Activated T-cell treated with anti-CD3 and anti-CD28 coated beads, Interleukin-2, amount 50 U/mL, for 4 hours (primary cell): ENCODE results near the gene KNTC1. TPM values are rescaled to one million over a fixed set of nuclear protein-coding genes. Genes with fewer than 3 reads are reported as not detected.
"Not testable (repeated sequence)": the region's sequence is repeated elsewhere in the genome, so short reads cannot be mapped to it uniquely, and the experiment has no call there.

Experiments used
- ATAC-seq, 2 donors: fragments of 200-7000 bp; cut with Tn5 transposase; one replicate each; pipeline ENCODE4 v1.10.0; 2021
- DNase-seq: peaks from one replicate; pipeline ENCODE4 v3.0.0-alpha.2; 2020
- H3K27me3 Mint-ChIP-seq: one replicate; pipeline ENCODE4 v1.8.0; 2021; ENCODE audit warnings: low read depth, mixed read lengths
- H3K36me3 Mint-ChIP-seq: one replicate; pipeline ENCODE4 v1.8.0; 2022; ENCODE audit warnings: mixed read lengths; ENCODE audit not compliant: insufficient read depth
- H3K4me1 Mint-ChIP-seq: one replicate; pipeline ENCODE4 v1.8.0; 2021; ENCODE audit warnings: low read depth, mixed read lengths
- H3K4me3 Mint-ChIP-seq: one replicate; pipeline ENCODE4 v1.8.0; 2021; ENCODE audit warnings: mild to moderate bottlenecking, moderate library complexity, mixed read lengths
- H3K9me3 Mint-ChIP-seq: one replicate; pipeline ENCODE4 v1.8.0; 2021; ENCODE audit warnings: mixed read lengths
- total RNA-seq, 3 donors: library from RNA; stranded (reverse); gene quantifications; one replicate each; pipeline ENCODE4 v1.2.1, GENCODE V29; 2021

KNTC1 gene, protein sequence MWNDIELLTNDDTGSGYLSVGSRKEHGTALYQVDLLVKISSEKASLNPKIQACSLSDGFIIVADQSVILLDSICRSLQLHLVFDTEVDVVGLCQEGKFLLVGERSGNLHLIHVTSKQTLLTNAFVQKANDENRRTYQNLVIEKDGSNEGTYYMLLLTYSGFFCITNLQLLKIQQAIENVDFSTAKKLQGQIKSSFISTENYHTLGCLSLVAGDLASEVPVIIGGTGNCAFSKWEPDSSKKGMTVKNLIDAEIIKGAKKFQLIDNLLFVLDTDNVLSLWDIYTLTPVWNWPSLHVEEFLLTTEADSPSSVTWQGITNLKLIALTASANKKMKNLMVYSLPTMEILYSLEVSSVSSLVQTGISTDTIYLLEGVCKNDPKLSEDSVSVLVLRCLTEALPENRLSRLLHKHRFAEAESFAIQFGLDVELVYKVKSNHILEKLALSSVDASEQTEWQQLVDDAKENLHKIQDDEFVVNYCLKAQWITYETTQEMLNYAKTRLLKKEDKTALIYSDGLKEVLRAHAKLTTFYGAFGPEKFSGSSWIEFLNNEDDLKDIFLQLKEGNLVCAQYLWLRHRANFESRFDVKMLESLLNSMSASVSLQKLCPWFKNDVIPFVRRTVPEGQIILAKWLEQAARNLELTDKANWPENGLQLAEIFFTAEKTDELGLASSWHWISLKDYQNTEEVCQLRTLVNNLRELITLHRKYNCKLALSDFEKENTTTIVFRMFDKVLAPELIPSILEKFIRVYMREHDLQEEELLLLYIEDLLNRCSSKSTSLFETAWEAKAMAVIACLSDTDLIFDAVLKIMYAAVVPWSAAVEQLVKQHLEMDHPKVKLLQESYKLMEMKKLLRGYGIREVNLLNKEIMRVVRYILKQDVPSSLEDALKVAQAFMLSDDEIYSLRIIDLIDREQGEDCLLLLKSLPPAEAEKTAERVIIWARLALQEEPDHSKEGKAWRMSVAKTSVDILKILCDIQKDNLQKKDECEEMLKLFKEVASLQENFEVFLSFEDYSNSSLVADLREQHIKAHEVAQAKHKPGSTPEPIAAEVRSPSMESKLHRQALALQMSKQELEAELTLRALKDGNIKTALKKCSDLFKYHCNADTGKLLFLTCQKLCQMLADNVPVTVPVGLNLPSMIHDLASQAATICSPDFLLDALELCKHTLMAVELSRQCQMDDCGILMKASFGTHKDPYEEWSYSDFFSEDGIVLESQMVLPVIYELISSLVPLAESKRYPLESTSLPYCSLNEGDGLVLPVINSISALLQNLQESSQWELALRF (N-terminal part only)
- total RNA-seq, result 10 to 100 TPM; 54.7 to 62.7 (median 57.8) TPM

DNA sequence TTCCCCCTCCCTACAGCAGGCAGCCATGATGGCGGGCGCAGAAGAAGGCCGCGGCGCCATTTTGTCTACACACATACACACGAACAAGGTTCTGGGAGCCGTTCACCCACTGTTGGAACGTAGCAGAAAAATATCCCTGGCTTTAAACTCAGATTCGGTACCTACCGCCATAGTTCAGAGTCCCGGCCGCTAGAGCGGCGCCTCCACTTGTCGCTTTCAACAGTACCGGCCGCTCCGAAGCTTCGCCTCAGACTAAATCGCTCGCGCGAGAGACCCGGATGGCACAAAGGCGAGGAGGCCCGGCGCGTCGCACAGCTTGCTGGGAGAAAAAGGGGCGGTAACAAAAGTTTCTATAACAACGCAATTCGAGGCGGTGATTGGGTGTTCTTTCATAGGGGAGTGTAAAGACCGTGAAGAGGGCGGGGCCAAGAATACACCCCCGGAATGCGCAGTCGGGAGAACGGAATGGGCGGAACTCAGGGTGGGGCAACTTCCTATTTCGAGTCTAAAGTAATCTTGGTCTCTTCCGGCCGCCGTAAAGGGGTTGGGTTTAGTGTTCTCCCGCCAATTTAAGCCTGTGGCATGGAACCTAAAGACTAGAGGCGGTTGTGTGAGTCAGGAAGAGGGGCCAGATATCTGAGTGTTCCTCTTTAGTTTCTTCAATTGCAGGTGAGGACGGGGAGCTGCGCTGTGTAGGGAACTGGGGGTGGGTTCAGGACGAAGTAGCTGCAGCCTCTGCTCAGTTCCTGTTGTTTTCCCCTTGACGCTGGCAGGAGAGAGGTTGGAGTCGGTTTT is at the start of gene KNTC1, which contains the start of gene RSRC2:
Gene KNTC1, plus strand, starts transcription at position 567 of the 795 bp plus-strand sequence. CDS start 2,815 bp downstream, outside the sequence.
Gene RSRC2, minus strand, starts transcription at position 254 of the 795 bp plus-strand sequence. Its CDS starts 83 bp downstream, at position 171.
- H3K9me3 Mint-ChIP-seq, result no peaks in the 10 kb centered on the region
- H3K36me3 Mint-ChIP-seq, result peaks cover 30% of the 10 kb centered on the region
- DNase-seq, result peak; percentile 95
- H3K27me3 Mint-ChIP-seq, result no peaks in the 10 kb centered on the region
- H3K4me1 Mint-ChIP-seq, result peaks cover 25% of the 10 kb centered on the region
- ATAC-seq, result peak; percentile 87 to 91
- no peak within 1 kb of the TSS for H3K4me3 Mint-ChIP-seq

DNA sequence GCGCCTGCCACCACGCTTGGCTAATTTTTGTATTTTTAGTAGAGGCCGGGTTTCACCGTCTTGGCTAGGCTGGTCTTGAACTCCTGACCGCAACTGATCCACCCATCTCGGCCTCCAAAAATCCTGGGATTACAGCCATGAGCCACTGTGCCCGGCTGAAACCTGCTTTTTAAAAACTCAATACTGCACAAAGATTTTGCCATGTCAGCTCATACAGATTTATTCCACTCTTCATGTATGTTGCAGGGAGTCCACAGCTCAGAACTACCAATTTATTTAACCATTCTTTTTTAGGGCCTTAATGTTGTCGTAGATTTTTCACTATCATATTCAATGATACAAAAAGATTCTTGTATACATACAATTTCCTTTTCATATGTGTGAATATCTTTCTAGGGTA is 46.3 kb upstream of the KNTC1 start:
- Mint-ChIP-seq H3K36me3 (peaks cover 52% of the 10 kb centered on the region), H3K4me3 (no peak overlapping the region), H3K9me3 (no peaks in the 10 kb centered on the region), H3K4me1 (peaks cover 6% of the 10 kb centered on the region), H3K27me3 (no peaks in the 10 kb centered on the region)
- ATAC-seq (no peak), DNase-seq (no peak)

DNA sequence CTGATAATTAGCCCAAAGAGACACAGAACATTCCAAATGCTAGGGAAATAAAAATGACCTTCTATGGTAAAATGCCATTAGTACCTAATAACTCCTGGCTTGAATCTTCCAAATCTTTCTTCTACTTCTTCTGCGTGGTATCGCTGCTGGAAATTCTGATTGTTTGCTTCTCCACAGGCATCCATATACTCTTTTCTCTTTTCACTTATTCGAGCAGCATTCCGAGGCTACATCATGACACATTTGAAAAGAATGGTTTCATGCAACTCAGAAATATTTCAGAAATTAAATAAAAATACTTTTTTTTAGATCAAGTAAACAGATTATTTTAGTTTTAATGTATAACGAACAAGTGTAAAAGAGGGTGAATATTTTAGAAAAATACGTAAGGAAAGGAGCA is 45.2 kb upstream of the KNTC1 start:
- Mint-ChIP-seq H3K9me3 (no peaks in the 10 kb centered on the region), H3K27me3 (no peaks in the 10 kb centered on the region), H3K4me3 (no peak overlapping the region), H3K36me3 (peaks cover 49% of the 10 kb centered on the region), H3K4me1 (peaks cover 6% of the 10 kb centered on the region)
- ATAC-seq (no peak), DNase-seq (no peak)

DNA sequence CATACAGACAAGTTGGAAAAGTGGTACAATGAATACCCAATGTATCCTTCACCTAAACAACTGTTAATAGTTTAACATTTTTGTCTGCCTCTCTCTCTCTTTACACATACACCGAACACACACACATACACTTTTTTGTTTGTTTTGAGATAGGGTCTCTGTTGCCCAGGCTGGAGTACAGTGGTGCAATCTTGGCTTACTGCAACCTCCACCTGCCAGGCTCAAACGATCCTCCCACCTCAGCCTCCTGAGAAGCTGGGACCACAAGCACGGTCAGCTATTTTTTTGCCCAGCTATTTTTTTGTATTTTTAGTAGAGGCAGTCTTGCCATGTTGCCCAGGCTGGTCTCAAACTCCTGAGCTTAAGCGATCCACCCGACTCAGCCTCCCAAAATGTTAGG is 43.1 kb upstream of the KNTC1 start:
- ATAC-seq (no peak), DNase-seq (no peak)
- no peak overlapping the region for H3K4me3 Mint-ChIP-seq
- H3K4me1 Mint-ChIP-seq, result peaks cover 6% of the 10 kb centered on the region
- H3K9me3 Mint-ChIP-seq, result no peaks in the 10 kb centered on the region
- H3K36me3 Mint-ChIP-seq, result peaks cover 44% of the 10 kb centered on the region
- no peaks in the 10 kb centered on the region for H3K27me3 Mint-ChIP-seq

DNA sequence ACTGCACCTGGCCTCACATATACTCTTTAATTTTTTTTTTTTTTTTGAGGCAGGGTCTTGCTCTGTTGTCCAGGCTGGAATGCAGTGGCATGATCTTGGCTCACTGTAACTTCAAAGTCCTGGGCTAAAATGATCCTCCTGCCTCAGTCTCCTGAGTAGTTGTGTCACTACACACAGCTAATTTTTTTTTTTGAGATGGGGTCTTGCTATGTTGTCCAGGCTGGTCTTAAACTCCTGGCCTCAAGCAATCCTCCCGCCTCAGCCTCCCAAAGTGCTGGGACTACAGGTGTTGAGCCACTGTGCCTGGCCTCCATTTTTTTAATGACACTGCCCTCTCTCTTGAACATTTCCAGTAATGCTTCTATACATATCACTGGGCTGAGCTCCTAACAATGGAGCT is 42.7 kb upstream of the KNTC1 start:
- H3K27me3 Mint-ChIP-seq, ATAC-seq, H3K9me3 Mint-ChIP-seq, DNase-seq, H3K4me3 Mint-ChIP-seq, H3K4me1 Mint-ChIP-seq: not testable (repeated sequence)
- peaks cover 46% of the 10 kb centered on the region for H3K36me3 Mint-ChIP-seq

DNA sequence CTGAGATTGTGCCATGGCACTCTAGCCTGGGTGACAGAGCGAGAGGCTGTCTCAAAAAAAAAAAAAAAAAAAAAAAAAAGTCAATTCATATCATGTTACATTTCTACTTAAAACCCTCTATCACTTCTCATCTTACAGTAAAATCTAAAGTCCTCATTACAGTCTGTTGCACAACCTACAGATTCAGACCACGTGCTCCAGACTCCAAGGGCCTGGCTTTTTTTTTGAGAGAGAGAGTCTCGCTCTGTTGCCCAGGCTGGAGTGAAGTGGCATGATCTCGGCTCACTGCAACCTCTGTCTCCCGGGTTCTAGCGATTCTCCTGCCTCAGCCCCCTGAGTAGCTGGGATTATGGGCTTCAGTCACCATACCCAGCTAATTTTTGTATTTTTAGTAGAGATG is 40.7 kb upstream of the KNTC1 start:
- not testable (repeated sequence) for H3K4me3 Mint-ChIP-seq, H3K9me3 Mint-ChIP-seq, DNase-seq, ATAC-seq, H3K4me1 Mint-ChIP-seq, H3K27me3 Mint-ChIP-seq
- peaks cover 44% of the 10 kb centered on the region for H3K36me3 Mint-ChIP-seq

DNA sequence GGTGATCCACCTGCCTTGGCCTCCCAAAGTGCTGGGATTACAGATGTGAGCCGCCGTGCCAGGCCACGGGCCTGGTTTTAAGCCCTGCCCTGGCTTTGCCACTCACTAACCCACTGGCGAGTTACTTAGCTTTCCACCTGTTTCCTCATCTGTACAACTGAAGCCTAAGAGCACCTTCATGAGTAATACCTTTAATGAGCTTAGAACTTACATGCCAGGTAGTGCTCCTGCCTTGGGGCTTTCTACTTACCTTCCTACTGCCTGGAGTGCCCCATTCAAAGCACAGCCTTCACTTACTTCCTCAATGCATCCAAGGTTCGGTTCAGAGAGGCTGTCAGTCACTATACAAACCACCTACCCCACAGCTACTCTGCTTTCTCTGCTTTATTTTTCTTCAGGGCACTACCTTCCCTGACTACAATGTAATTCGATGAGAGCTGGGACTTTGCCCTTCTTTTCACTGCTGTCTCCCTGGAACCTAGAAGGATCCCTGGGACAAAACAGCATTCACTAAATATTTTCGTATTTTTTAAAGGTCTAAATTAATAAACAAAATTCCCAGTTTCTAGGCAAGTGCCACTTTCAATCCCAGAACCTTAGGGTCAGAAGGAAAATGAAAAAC is 40.1 kb upstream of the KNTC1 start:
- no peaks in the 10 kb centered on the region for H3K27me3 Mint-ChIP-seq
- peaks cover 7% of the 10 kb centered on the region for H3K4me1 Mint-ChIP-seq
- DNase-seq (no peak), ATAC-seq (no peak)
- peaks cover 45% of the 10 kb centered on the region for H3K36me3 Mint-ChIP-seq
- H3K9me3 Mint-ChIP-seq, result no peaks in the 10 kb centered on the region
- no peak overlapping the region for H3K4me3 Mint-ChIP-seq

DNA sequence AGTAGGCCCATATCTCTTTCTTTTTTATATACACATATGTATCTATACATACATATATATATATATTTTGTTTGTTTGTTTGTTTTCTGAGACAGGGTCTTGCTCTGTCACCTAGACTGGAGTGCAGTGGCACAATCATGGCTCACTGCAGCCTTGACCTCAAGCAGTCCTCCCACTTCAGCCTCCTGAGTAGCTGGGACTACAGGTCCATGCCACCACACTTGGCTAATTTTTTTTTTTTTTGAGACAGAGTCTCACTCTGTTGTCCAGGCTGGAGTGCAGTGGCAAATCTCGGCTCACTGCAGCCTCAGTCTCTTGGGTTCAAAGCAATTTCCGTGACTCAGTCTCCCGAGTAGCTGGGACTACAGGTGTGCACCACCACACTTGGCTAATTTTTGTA is 39.2 kb upstream of the KNTC1 start:
- H3K36me3 Mint-ChIP-seq, result peaks cover 50% of the 10 kb centered on the region
- not testable (repeated sequence) for H3K27me3 Mint-ChIP-seq, DNase-seq, H3K9me3 Mint-ChIP-seq, H3K4me3 Mint-ChIP-seq, H3K4me1 Mint-ChIP-seq, ATAC-seq

DNA sequence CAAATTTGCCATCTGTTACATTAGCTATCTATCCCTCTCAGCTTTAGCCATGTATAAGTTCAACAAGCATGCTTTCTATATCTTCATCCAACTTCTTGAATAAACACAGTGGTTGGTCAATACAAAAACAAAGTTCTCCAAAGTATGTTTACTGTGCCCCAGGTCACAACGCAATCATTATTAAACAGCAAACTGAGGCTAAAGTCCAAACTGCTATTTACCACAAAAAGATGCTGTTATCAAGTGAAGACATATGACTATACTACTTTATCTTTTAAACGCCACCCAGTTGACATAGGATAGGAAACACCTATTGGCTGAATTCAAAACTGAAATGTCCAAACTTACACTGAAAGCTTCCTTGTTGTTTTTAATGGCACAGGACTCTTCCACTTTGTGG is 38.0 kb upstream of the KNTC1 start:
- Mint-ChIP-seq H3K9me3 (no peaks in the 10 kb centered on the region), H3K4me3 (no peak overlapping the region), H3K27me3 (no peaks in the 10 kb centered on the region), H3K4me1 (peaks cover 1% of the 10 kb centered on the region), H3K36me3 (peaks cover 44% of the 10 kb centered on the region)
- ATAC-seq (no peak), DNase-seq (no peak)

DNA sequence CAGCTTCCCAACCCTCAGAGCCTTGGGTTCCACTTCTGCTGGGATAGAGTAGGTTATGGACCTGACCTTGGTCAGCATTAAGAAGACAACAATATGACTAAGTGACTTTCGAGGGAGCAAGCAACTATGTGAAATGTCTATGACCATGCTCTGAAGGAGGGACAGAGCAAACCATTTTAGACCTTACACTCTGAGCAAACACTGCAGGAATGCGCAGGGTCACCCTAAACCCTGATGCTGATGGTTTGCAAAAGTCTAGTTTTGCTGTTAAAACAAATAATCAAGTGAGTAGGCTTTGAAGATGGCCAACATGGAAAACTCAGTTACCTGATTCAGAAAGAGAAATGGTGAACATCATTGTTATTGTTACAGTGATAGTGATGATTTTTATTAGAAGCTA is 35.1 kb upstream of the KNTC1 start:
- H3K4me3 Mint-ChIP-seq, result no peak overlapping the region
- no peaks in the 10 kb centered on the region for H3K9me3 Mint-ChIP-seq
- no peaks in the 10 kb centered on the region for H3K27me3 Mint-ChIP-seq
- no peak for ATAC-seq
- H3K36me3 Mint-ChIP-seq, result peaks cover 32% of the 10 kb centered on the region
- no peak for DNase-seq
- H3K4me1 Mint-ChIP-seq, result peaks cover 10% of the 10 kb centered on the region

DNA sequence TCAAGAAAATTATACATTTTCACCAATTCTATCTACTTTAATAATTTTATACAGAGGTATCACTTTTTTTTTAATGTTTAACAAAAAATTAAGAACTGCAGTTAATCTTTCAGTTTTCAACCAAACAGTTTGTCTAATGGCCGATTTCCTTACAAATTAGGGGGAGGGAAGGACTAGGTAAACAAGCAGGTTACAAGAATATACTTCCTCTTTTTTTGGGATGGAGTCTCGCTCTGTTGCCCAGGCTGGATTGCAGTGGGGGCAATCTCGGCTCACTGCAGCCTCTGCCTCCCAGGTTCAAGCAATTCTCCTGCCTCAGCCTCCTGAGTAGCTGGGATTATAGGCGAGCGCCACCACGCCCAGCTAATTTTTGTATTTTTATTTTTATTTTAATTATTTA is 33.8 kb upstream of the KNTC1 start:
- peaks cover 16% of the 10 kb centered on the region for H3K4me1 Mint-ChIP-seq
- H3K9me3 Mint-ChIP-seq, ATAC-seq, H3K4me3 Mint-ChIP-seq, H3K27me3 Mint-ChIP-seq, DNase-seq: not testable (repeated sequence)
- H3K36me3 Mint-ChIP-seq, result peaks cover 29% of the 10 kb centered on the region

DNA sequence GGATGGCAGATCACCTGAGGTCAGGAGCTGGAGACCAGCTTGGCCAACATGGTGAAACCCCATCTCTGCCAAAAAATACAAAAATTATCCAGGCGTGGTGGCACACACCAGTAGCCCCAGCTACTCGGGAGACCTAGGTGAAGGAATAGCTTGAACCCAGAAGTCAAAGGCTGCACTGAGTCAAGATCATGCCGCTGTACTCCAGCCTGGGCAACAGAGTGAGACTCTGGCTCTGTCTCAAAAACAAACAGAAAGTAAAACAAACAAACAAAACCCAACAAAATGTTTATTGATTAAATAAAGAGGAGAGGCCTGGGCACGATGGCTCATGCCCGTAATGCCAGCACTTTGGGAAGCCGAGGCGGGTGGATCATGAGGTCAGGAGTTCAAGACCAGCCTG is 31.8 kb upstream of the KNTC1 start:
- no peak overlapping the region for H3K4me3 Mint-ChIP-seq
- H3K36me3 Mint-ChIP-seq, result peaks cover 26% of the 10 kb centered on the region
- H3K9me3 Mint-ChIP-seq, result no peaks in the 10 kb centered on the region
- peaks cover 27% of the 10 kb centered on the region for H3K4me1 Mint-ChIP-seq
- no peak for ATAC-seq
- H3K27me3 Mint-ChIP-seq, result no peaks in the 10 kb centered on the region
- no peak for DNase-seq
